KMS-11 (cell line): Measurements from ENCODE around the gene OTUD5.

Source experiments
- H2AFZ ChIP-seq: fragments of 200-600 bp; sonication (generic); 2 replicates; pipeline ENCODE4 v1.6.1; 2016; ENCODE audit warnings: antibody characterized with exemption, mixed run types, low read depth
- H3K27ac ChIP-seq: fragments of 200-600 bp; sonication (generic); 2 replicates; pipeline ENCODE4 v1.6.1; 2016; ENCODE audit warnings: mild to moderate bottlenecking, mixed run types
- H3K27me3 ChIP-seq: fragments of 200-600 bp; sonication (generic); 2 replicates; pipeline ENCODE4 v1.6.1; 2017; ENCODE audit warnings: mild to moderate bottlenecking, low read depth, mixed run types, moderate library complexity; ENCODE audit not compliant: insufficient read depth
- H3K36me3 ChIP-seq: fragments of 200-600 bp; sonication (generic); 2 replicates; pipeline ENCODE4 v1.6.1; 2017; ENCODE audit warnings: mild to moderate bottlenecking, mixed run types; ENCODE audit not compliant: insufficient read depth
- H3K4me1 ChIP-seq: fragments of 200-600 bp; sonication (generic); 2 replicates; pipeline ENCODE4 v1.6.1; 2016; ENCODE audit warnings: mild to moderate bottlenecking, low read depth, mixed run types; ENCODE audit not compliant: poor library complexity, severe bottlenecking
- H3K4me2 ChIP-seq: fragments of 200-600 bp; sonication (generic); 2 replicates; pipeline ENCODE4 v1.7.0; 2016; ENCODE audit warnings: mild to moderate bottlenecking, mixed run types
- H3K4me3 ChIP-seq: fragments of 200-600 bp; sonication (generic); IDR thresholded peaks from 2 replicates; pipeline ENCODE4 v1.6.1; 2017; ENCODE audit warnings: low read depth, low read length, mixed read lengths; ENCODE audit not compliant: insufficient read depth
- H3K79me2 ChIP-seq: fragments of 200-600 bp; sonication (generic); 2 replicates; pipeline ENCODE4 v1.6.1; 2016; ENCODE audit warnings: low read depth, mixed run types; ENCODE audit not compliant: insufficient read depth
- H3K9ac ChIP-seq: fragments of 200-600 bp; sonication (generic); 2 replicates; pipeline ENCODE4 v1.6.1; 2016; ENCODE audit warnings: mild to moderate bottlenecking, mixed run types
- H4K20me1 ChIP-seq: fragments of 200-600 bp; sonication (generic); 2 replicates; pipeline ENCODE4 v1.6.1; 2016; ENCODE audit warnings: mild to moderate bottlenecking, mixed run types; ENCODE audit not compliant: insufficient read depth
- CTCF ChIP-seq: fragments of 200-600 bp; sonication (generic); conservative IDR thresholded peaks from 2 replicates; pipeline ENCODE4 v1.6.1; 2017; ENCODE audit warnings: low read depth, mild to moderate bottlenecking, antibody characterized with exemption, low read length, moderate library complexity, mixed read lengths

The OTUD5 gene

GRCh38 chrX:48971249-48972219, 14.1 kb upstream of the OTUD5 start, which contains the start of gene KCND1:
Gene KCND1, minus strand, starts transcription at chrX:48971844. Its CDS starts 1,573 bp downstream, at chrX:48970271.
- Histone ChIP-seq H3K4me3 (no peak within 1 kb of the TSS), H3K27ac (no peak within 1 kb of the TSS), H3K9ac (no peak within 1 kb of the TSS)

GRCh38 chrX:48969471-48969870, 12.1 kb upstream of the OTUD5 start:
- no peak for TF ChIP-seq CTCF
- H4K20me1 ChIP-seq, result no peaks in the 10 kb centered on the region

More at GRCh38 chrX:48971249-48972219, 14.1 kb upstream of the OTUD5 start, which contains the start of gene KCND1:
- H4K20me1 ChIP-seq, result no peaks in the 10 kb centered on the region
- no peak within 1 kb of the TSS for H2AFZ ChIP-seq
- no peaks in the 10 kb centered on the region for H3K27me3 ChIP-seq
- H3K79me2 ChIP-seq, result no peaks in the 10 kb centered on the region
- no peak for TF ChIP-seq CTCF
- no peaks in the 10 kb centered on the region for H3K4me1 ChIP-seq
- H3K4me2 ChIP-seq, result no peak within 1 kb of the TSS
- H3K36me3 ChIP-seq, result no peaks in the 10 kb centered on the region

GRCh38 chrX:48968377-48968776, 11.0 kb upstream of the OTUD5 start:
- Histone ChIP-seq H3K36me3 (no peaks in the 10 kb centered on the region), H4K20me1 (no peaks in the 10 kb centered on the region), H3K4me3 (no peak overlapping the region), H3K27me3 (no peaks in the 10 kb centered on the region), H3K79me2 (no peaks in the 10 kb centered on the region), H2AFZ (no peak overlapping the region), H3K9ac (no peak overlapping the region), H3K27ac (no peak overlapping the region), H3K4me2 (no peak overlapping the region), H3K4me1 (no peaks in the 10 kb centered on the region)
- TF ChIP-seq CTCF, result no peak

More at GRCh38 chrX:48969471-48969870, 12.1 kb upstream of the OTUD5 start:
- Histone ChIP-seq H3K79me2 (no peaks in the 10 kb centered on the region), H3K27ac (no peak overlapping the region), H3K4me2 (no peak overlapping the region), H3K36me3 (no peaks in the 10 kb centered on the region), H3K4me3 (no peak overlapping the region), H3K27me3 (no peaks in the 10 kb centered on the region), H2AFZ (no peak overlapping the region), H3K4me1 (no peaks in the 10 kb centered on the region), H3K9ac (no peak overlapping the region)

GRCh38 chrX:48966796-48967579, 9.6 kb upstream of the OTUD5 start:
- Histone ChIP-seq H3K27me3 (no peaks in the 10 kb centered on the region), H3K4me3 (no peak overlapping the region), H2AFZ (no peak overlapping the region), H3K36me3 (no peaks in the 10 kb centered on the region), H3K4me2 (no peak overlapping the region), H3K9ac (no peak overlapping the region), H3K79me2 (no peaks in the 10 kb centered on the region), H3K4me1 (no peaks in the 10 kb centered on the region), H3K27ac (no peak overlapping the region), H4K20me1 (no peaks in the 10 kb centered on the region)
- no peak for TF ChIP-seq CTCF
